Activated naive CD4-positive, alpha-beta T cell treated with anti-CD3 and anti-CD28 coated beads, Interleukin-2, amount 10 ng/mL, durations not matched to agents 7 days and 5 days (primary cell): ENCODE results near the gene PDZD2.

Experiments
- CTCF ChIA-PET: fragments of 350-600 bp; sonication (Branson Sonifier 250); formaldehyde crosslinking; loops from one replicate; lab custom pipeline; 2021; ENCODE audit warnings: antibody characterized with exemption; lab: Charles Lee
- DNase-seq: peaks from one replicate; pipeline ENCODE4 v3.0.0-alpha.2; 2020
- H3K27ac Mint-ChIP-seq: one replicate; pipeline ENCODE4 v1.8.0; 2021; ENCODE audit warnings: mild to moderate bottlenecking, moderate library complexity, mixed read lengths
- H3K27me3 Mint-ChIP-seq: one replicate; pipeline ENCODE4 v1.8.0; 2021; ENCODE audit warnings: mild to moderate bottlenecking, mixed read lengths
- H3K36me3 Mint-ChIP-seq: one replicate; pipeline ENCODE4 v1.8.0; 2021; ENCODE audit warnings: mixed read lengths
- H3K4me1 Mint-ChIP-seq: one replicate; pipeline ENCODE4 v1.8.0; 2021; ENCODE audit warnings: mixed read lengths
- H3K4me3 Mint-ChIP-seq: one replicate; pipeline ENCODE4 v1.8.0; 2021; ENCODE audit warnings: mild to moderate bottlenecking, moderate library complexity, mixed read lengths
- H3K9me3 Mint-ChIP-seq: one replicate; pipeline ENCODE4 v1.8.0; 2021; ENCODE audit warnings: mixed read lengths

Gene PDZD2

GRCh38 chr5:31901807-31902530, 263.0 kb downstream of the PDZD2 start:
- no peaks in the 10 kb centered on the region for H3K4me1 Mint-ChIP-seq
- no peak overlapping the region for H3K27ac Mint-ChIP-seq
- no peak for DNase-seq
- CTCF ChIA-PET = no interaction called here
- H3K9me3 Mint-ChIP-seq = no peaks in the 10 kb centered on the region
- no peaks in the 10 kb centered on the region for H3K27me3 Mint-ChIP-seq
- no peaks in the 10 kb centered on the region for H3K36me3 Mint-ChIP-seq
- H3K4me3 Mint-ChIP-seq = no peak overlapping the region

GRCh38 chr5:31908396-31908795, 269.5 kb downstream of the PDZD2 start:
- Mint-ChIP-seq H3K4me1 (no peaks in the 10 kb centered on the region), H3K36me3 (no peaks in the 10 kb centered on the region), H3K4me3 (no peak overlapping the region), H3K27ac (no peak overlapping the region), H3K27me3 (no peaks in the 10 kb centered on the region), H3K9me3 (no peaks in the 10 kb centered on the region)
- DNase-seq = no peak
- CTCF ChIA-PET = no interaction called here

- Mint-ChIP-seq H3K36me3 (no peaks in the 10 kb centered on the region), H3K4me1 (no peaks in the 10 kb centered on the region), H3K9me3 (no peaks in the 10 kb centered on the region), H3K27me3 (no peaks in the 10 kb centered on the region), H3K4me3 (no peak overlapping the region), H3K27ac (no peak overlapping the region)
- DNase-seq = no peak
- CTCF ChIA-PET = no interaction called here
These were observed 270.1 kb downstream of the PDZD2 start for GRCh38 chr5:31909073-31909472.

GRCh38 chr5:31911291-31912265, 272.6 kb downstream of the PDZD2 start:
- no peak for DNase-seq
- no peak overlapping the region for H3K4me3 Mint-ChIP-seq
- no peak overlapping the region for H3K27ac Mint-ChIP-seq
- no peaks in the 10 kb centered on the region for H3K9me3 Mint-ChIP-seq
- H3K4me1 Mint-ChIP-seq = no peaks in the 10 kb centered on the region
- CTCF ChIA-PET = no interaction called here
- no peaks in the 10 kb centered on the region for H3K36me3 Mint-ChIP-seq
- no peaks in the 10 kb centered on the region for H3K27me3 Mint-ChIP-seq

GRCh38 chr5:31913808-31914207, 274.9 kb downstream of the PDZD2 start:
- Mint-ChIP-seq H3K36me3 (no peaks in the 10 kb centered on the region), H3K4me1 (no peaks in the 10 kb centered on the region), H3K27me3 (no peaks in the 10 kb centered on the region), H3K9me3 (no peaks in the 10 kb centered on the region), H3K27ac (no peak overlapping the region), H3K4me3 (no peak overlapping the region)
- CTCF ChIA-PET = no interaction called here
- no peak for DNase-seq

- Mint-ChIP-seq H3K27ac (no peak overlapping the region), H3K4me3 (no peak overlapping the region), H3K36me3 (no peaks in the 10 kb centered on the region), H3K27me3 (no peaks in the 10 kb centered on the region), H3K9me3 (no peaks in the 10 kb centered on the region), H3K4me1 (no peaks in the 10 kb centered on the region)
- CTCF ChIA-PET = no interaction called here
- no peak for DNase-seq
These were observed 277.4 kb downstream of the PDZD2 start for GRCh38 chr5:31916327-31916726.

- Mint-ChIP-seq H3K27me3 (no peaks in the 10 kb centered on the region), H3K4me3 (no peak overlapping the region), H3K27ac (no peak overlapping the region), H3K36me3 (no peaks in the 10 kb centered on the region), H3K9me3 (no peaks in the 10 kb centered on the region), H3K4me1 (no peaks in the 10 kb centered on the region)
- CTCF ChIA-PET = no interaction called here
- DNase-seq = no peak
These were observed 279.8 kb downstream of the PDZD2 start for GRCh38 chr5:31918739-31919138.

GRCh38 chr5:31921852-31922305, 282.9 kb downstream of the PDZD2 start:
- H3K36me3 Mint-ChIP-seq = no peaks in the 10 kb centered on the region
- H3K27ac Mint-ChIP-seq = no peak overlapping the region
- CTCF ChIA-PET = interaction anchor here (0.7 kb wide), 1 partner anchor 222 kb away, joined by 3 read pairs; no protein-coding TSS in a partner anchor
- H3K27me3 Mint-ChIP-seq = no peaks in the 10 kb centered on the region
- no peak overlapping the region for H3K4me3 Mint-ChIP-seq
- no peaks in the 10 kb centered on the region for H3K9me3 Mint-ChIP-seq
- DNase-seq = no peak
- no peaks in the 10 kb centered on the region for H3K4me1 Mint-ChIP-seq

GRCh38 chr5:31924005-31924404, 285.1 kb downstream of the PDZD2 start:
- H3K36me3 Mint-ChIP-seq = no peaks in the 10 kb centered on the region
- H3K9me3 Mint-ChIP-seq = no peaks in the 10 kb centered on the region
- CTCF ChIA-PET = no interaction called here
- no peaks in the 10 kb centered on the region for H3K27me3 Mint-ChIP-seq
- no peaks in the 10 kb centered on the region for H3K4me1 Mint-ChIP-seq
- H3K27ac Mint-ChIP-seq = no peak overlapping the region
- H3K4me3 Mint-ChIP-seq = no peak overlapping the region
- no peak for DNase-seq

GRCh38 chr5:31931874-31932273, 292.9 kb downstream of the PDZD2 start:
- Mint-ChIP-seq H3K9me3 (no peaks in the 10 kb centered on the region), H3K36me3 (no peaks in the 10 kb centered on the region), H3K27me3 (no peaks in the 10 kb centered on the region), H3K4me1 (no peaks in the 10 kb centered on the region), H3K27ac (no peak overlapping the region), H3K4me3 (no peak overlapping the region)
- no peak for DNase-seq
- CTCF ChIA-PET = no interaction called here

GRCh38 chr5:31934156-31934555, 295.2 kb downstream of the PDZD2 start:
- DNase-seq = no peak
- H3K27me3 Mint-ChIP-seq = no peaks in the 10 kb centered on the region
- H3K9me3 Mint-ChIP-seq = no peaks in the 10 kb centered on the region
- H3K4me3 Mint-ChIP-seq = no peak overlapping the region
- CTCF ChIA-PET = no interaction called here
- H3K36me3 Mint-ChIP-seq = no peaks in the 10 kb centered on the region
- no peaks in the 10 kb centered on the region for H3K4me1 Mint-ChIP-seq
- H3K27ac Mint-ChIP-seq = no peak overlapping the region

- CTCF ChIA-PET = interaction anchor here (0.6 kb wide), 1 partner anchor 1959 kb away, joined by 3 read pairs; no protein-coding TSS in a partner anchor
- H3K36me3 Mint-ChIP-seq = no peaks in the 10 kb centered on the region
These were observed 296.8 kb downstream of the PDZD2 start for GRCh38 chr5:31935496-31936369.

GRCh38 chr5:31936683-31937082, 297.8 kb downstream of the PDZD2 start:
- Mint-ChIP-seq H3K9me3 (no peaks in the 10 kb centered on the region), H3K27ac (no peak overlapping the region), H3K4me1 (no peaks in the 10 kb centered on the region), H3K36me3 (no peaks in the 10 kb centered on the region), H3K27me3 (no peaks in the 10 kb centered on the region), H3K4me3 (no peak overlapping the region)
- DNase-seq = no peak
- CTCF ChIA-PET = interaction anchor here (0.6 to 1.2 kb wide), 2 partner anchors 8 to 1960 kb away, joined by 3 read pairs; no protein-coding TSS in a partner anchor

More at GRCh38 chr5:31935496-31936369, 296.8 kb downstream of the PDZD2 start:
- no peaks in the 10 kb centered on the region for H3K4me1 Mint-ChIP-seq
- no peaks in the 10 kb centered on the region for H3K9me3 Mint-ChIP-seq
- no peak for DNase-seq
- no peak overlapping the region for H3K27ac Mint-ChIP-seq
- no peak overlapping the region for H3K4me3 Mint-ChIP-seq
- H3K27me3 Mint-ChIP-seq = no peaks in the 10 kb centered on the region

- H3K27me3 Mint-ChIP-seq = no peaks in the 10 kb centered on the region
- no peak overlapping the region for H3K4me3 Mint-ChIP-seq
- no peaks in the 10 kb centered on the region for H3K36me3 Mint-ChIP-seq
- no peak overlapping the region for H3K27ac Mint-ChIP-seq
- CTCF ChIA-PET = interaction anchor here (1.2 kb wide), 1 partner anchor 8 kb away, joined by 3 read pairs; no protein-coding TSS in a partner anchor
- DNase-seq = no peak
- no peaks in the 10 kb centered on the region for H3K9me3 Mint-ChIP-seq
- no peaks in the 10 kb centered on the region for H3K4me1 Mint-ChIP-seq
These were observed 298.3 kb downstream of the PDZD2 start for GRCh38 chr5:31937226-31937625.
